Measurements from ENCODE around the gene APC.

Gene APC

GRCh38 chr5:112787261-112787660 lies 49.6 kb downstream of the APC start:
- DNase-seq (ENCODE audit: low read depth): no peak

- no peak for DNase-seq (ENCODE audit: low read depth)
Measured at GRCh38 chr5:112787896-112788295, 50.2 kb downstream of the APC start.

- DNase-seq (ENCODE audit: low read depth): no peak
Measured at GRCh38 chr5:112793201-112793600, 55.5 kb downstream of the APC start.

- DNase-seq (ENCODE audit: low read depth): no peak
Measured at GRCh38 chr5:112794410-112794809, 56.7 kb downstream of the APC start.

- DNase-seq (ENCODE audit: low read depth): no peak
Measured at GRCh38 chr5:112795342-112795741, 57.7 kb downstream of the APC start.

- no peak for DNase-seq (ENCODE audit: low read depth)
Measured at GRCh38 chr5:112795944-112796678, 58.4 kb downstream of the APC start.

GRCh38 chr5:112799661-112800060 lies 62.0 kb downstream of the APC start:
- no peak for DNase-seq (ENCODE audit: low read depth)

- DNase-seq (ENCODE audit: low read depth): no peak
Measured at GRCh38 chr5:112800891-112801290, 63.2 kb downstream of the APC start.

- no peak for DNase-seq (ENCODE audit: low read depth)
Measured at GRCh38 chr5:112811023-112811422, 73.3 kb downstream of the APC start.

- no peak for DNase-seq (ENCODE audit: low read depth)
Measured at GRCh38 chr5:112812549-112812948, 74.9 kb downstream of the APC start.

- no peak for DNase-seq (ENCODE audit: low read depth)
Measured at GRCh38 chr5:112820246-112820645, 82.6 kb downstream of the APC start.

- DNase-seq (ENCODE audit: low read depth): no peak
Measured at GRCh38 chr5:112822456-112822855, 84.8 kb downstream of the APC start.

- no peak for DNase-seq (ENCODE audit: low read depth)
Measured at GRCh38 chr5:112823181-112823580, 85.5 kb downstream of the APC start.

GRCh38 chr5:112823656-112824055 lies 86.0 kb downstream of the APC start:
- no peak for DNase-seq (ENCODE audit: low read depth)

GRCh38 chr5:112824197-112824596 lies 86.5 kb downstream of the APC start:
- no peak for DNase-seq (ENCODE audit: low read depth)

GRCh38 chr5:112830378-112830777 lies 92.7 kb downstream of the APC start:
- DNase-seq (ENCODE audit: low read depth): no peak

- DNase-seq (ENCODE audit: low read depth): no peak
Measured at GRCh38 chr5:112833971-112834370, 96.3 kb downstream of the APC start.

- DNase-seq (ENCODE audit: low read depth): no peak
Measured at GRCh38 chr5:112844489-112844888, 106.8 kb downstream of the APC start.

GRCh38 chr5:112846556-112846955 lies 108.9 kb downstream of the APC start:
- no peak for DNase-seq (ENCODE audit: low read depth)

GRCh38 chr5:112847306-112847705 lies 109.6 kb downstream of the APC start:
- DNase-seq (ENCODE audit: low read depth): no peak

GRCh38 chr5:112848116-112848811 lies 110.6 kb downstream of the APC start:
- DNase-seq (ENCODE audit: low read depth): no peak

GRCh38 chr5:112849912-112850311 lies 112.2 kb downstream of the APC start:
- no peak for DNase-seq (ENCODE audit: low read depth)

GRCh38 chr5:112854651-112855050 lies 117.0 kb downstream of the APC start:
- no peak for DNase-seq (ENCODE audit: low read depth)

GRCh38 chr5:112857866-112858265 lies 120.2 kb downstream of the APC start:
- DNase-seq (ENCODE audit: low read depth): no peak

All from activated T-cell treated with anti-CD3 and anti-CD28 coated beads for 24 hours (primary cell).